ENCODE data around the gene NEDD4L. TPM values are rescaled to one million over a fixed set of nuclear protein-coding genes. Genes with fewer than 3 reads are reported as not detected.
A peak's percentile ranks its signal among the peaks of the same experiment; 100 is the strongest.

The NEDD4L gene
- total RNA-seq, 1 experiment from 2014 or later: 108 TPM

DNA sequence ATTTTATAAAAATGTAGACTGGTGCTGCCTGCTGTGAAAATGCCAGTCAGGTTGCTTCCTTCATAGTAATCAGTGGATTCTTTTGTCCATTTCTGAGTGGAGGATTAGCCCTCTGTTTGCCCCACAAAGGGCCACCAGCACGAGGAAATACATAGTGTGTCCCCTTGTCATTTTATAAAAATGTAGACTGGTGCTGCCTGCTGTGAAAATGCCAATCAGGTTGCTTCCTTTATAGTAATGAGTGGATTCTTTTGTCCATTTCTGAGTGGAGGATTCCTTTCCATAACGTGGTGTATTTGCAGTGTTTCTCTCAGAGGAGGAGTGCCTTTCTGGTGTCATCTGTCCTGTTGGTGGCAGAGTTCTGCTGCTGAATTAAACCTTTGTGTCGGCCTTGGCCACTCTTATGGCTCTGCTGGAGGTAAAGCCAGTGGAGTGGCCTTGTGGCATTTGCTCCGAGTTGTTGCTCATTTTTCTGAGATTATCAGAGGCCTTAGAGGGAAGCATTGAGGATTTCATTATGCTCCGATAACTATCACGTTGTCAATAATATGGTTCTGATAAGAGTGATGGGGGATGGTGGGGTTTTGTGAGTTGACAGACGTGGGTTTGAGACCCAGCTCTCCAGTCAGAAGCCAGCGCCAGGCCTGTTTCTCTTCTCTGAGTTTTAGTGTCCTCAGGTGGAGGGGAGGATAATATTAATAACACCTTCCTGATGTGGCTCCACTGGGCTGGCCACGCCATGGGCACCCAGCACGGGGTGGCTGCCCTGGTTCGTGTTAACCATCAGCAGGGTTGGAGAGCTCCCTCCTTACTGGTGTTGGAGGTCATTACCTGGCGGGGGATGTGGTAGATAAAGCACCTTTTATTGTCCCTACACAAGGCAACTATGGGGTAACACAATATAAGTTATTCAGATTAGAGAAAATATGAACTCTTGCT, 96.6 kb downstream of the NEDD4L start:
- ChIA-PET POLR2A (interaction anchor here (0.6 kb wide), 1 partner anchor 15 kb away, joined by 3 read pairs; no protein-coding TSS in a partner anchor), CTCF (interaction anchor here (0.6 to 1.8 kb wide), 4 partner anchors 33 to 1435 kb away, joined by 3 to 4 read pairs (median 4); partner anchors contain the start of gene NEDD4L)
- Mint-ChIP-seq H3K4me1 (ENCODE audit: insufficient read depth, unreplicated experiment) (peaks cover 3% of the 10 kb centered on the region), H3K36me3 (ENCODE audit: insufficient read depth, unreplicated experiment) (no peaks in the 10 kb centered on the region), H3K9me3 (ENCODE audit: unreplicated experiment) (no peaks in the 10 kb centered on the region), H3K27me3 (ENCODE audit: insufficient read depth, unreplicated experiment) (no peaks in the 10 kb centered on the region), H3K4me3 (ENCODE audit: unreplicated experiment) (no peak overlapping the region), H3K27ac (ENCODE audit: low read depth, unreplicated experiment) (peak overlapping the region; percentile 27)
- TF ChIP-seq CTCF (IDR thresholded peaks at IDR 0.05; ENCODE audit: unreplicated experiment): peak; percentile 6
- no peak for DNase-seq (ENCODE audit: unreplicated experiment)
- BruUV-seq (replicated peaks): no TSS peak
- intact Hi-C loops (cut with micrococcal nuclease): no loop called here

DNA sequence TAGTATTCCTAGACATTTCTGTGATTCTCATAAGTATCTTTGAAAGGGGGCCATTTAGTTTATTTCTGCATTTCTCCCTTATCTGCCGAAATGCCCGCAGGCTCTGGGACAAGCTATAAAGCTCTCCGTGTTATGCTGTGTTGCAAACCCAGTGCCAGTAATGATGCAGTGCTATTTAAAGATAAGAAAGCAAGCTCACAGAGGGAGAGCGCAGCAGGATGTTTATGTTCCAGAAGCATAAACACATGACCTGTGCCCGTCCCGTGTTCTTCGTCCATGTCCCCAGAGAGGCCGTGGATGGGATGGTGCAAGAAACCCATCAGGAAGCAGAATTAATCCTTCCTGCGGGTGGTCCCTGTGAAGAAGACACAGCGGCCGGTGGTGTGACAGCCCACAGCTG, 99.4 kb downstream of the NEDD4L start:
- Mint-ChIP-seq H3K27me3 (ENCODE audit: insufficient read depth, unreplicated experiment) (no peaks in the 10 kb centered on the region), H3K4me3 (ENCODE audit: unreplicated experiment) (no peak overlapping the region), H3K4me1 (ENCODE audit: insufficient read depth, unreplicated experiment) (peaks cover 3% of the 10 kb centered on the region), H3K9me3 (ENCODE audit: unreplicated experiment) (no peaks in the 10 kb centered on the region), H3K36me3 (ENCODE audit: insufficient read depth, unreplicated experiment) (no peaks in the 10 kb centered on the region), H3K27ac (ENCODE audit: low read depth, unreplicated experiment) (no peak overlapping the region)
- ChIA-PET POLR2A (interaction anchor here (0.6 to 1.5 kb wide), 5 partner anchors 8 to 99 kb away, joined by 3 read pairs; no protein-coding TSS in a partner anchor), CTCF (interaction anchor here (0.6 to 1.6 kb wide), 5 partner anchors 10 to 184 kb away, joined by 3 to 6 read pairs (median 3); no protein-coding TSS in a partner anchor)
- intact Hi-C loops (cut with micrococcal nuclease): no loop called here
- no TSS peak for BruUV-seq (replicated peaks)
- no peak for DNase-seq (ENCODE audit: unreplicated experiment)
- no peak for TF ChIP-seq CTCF (IDR thresholded peaks at IDR 0.05; ENCODE audit: unreplicated experiment)

DNA sequence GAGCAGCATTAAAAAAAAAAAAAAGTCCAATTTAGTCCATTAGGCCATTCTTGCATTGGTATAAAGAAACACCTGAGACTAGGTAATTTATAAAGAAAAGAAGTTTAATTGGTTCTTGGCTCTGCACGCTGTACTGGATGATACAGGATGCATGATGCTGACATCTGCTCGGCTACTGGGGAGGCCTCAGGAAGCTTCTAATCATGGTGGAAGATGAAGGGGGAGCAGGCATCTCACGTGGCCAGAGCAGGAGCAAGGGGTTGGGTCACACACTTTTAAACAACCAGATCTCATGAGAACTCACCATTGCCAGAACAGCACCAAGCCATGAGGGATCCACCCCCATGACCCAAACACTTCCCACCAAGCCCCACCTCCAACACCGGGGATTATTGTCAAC, 100.1 kb downstream of the NEDD4L start:
- intact Hi-C loops (cut with micrococcal nuclease): no loop called here
- H3K9me3 Mint-ChIP-seq (ENCODE audit: unreplicated experiment): no peaks in the 10 kb centered on the region
- no peak for TF ChIP-seq CTCF (IDR thresholded peaks at IDR 0.05; ENCODE audit: unreplicated experiment)
- H3K36me3 Mint-ChIP-seq (ENCODE audit: insufficient read depth, unreplicated experiment): no peaks in the 10 kb centered on the region
- DNase-seq (ENCODE audit: unreplicated experiment): no peak
- no TSS peak for BruUV-seq (replicated peaks)
- no peaks in the 10 kb centered on the region for H3K27me3 Mint-ChIP-seq (ENCODE audit: insufficient read depth, unreplicated experiment)
- ChIA-PET CTCF (interaction anchor here (0.6 to 1.2 kb wide), 4 partner anchors 11 to 34 kb away, joined by 3 to 4 read pairs (median 3); no protein-coding TSS in a partner anchor), POLR2A (interaction anchor here (1.2 to 1.3 kb wide), 2 partner anchors 8 to 98 kb away, joined by 3 read pairs; no protein-coding TSS in a partner anchor)
- H3K4me1 Mint-ChIP-seq (ENCODE audit: insufficient read depth, unreplicated experiment): no peaks in the 10 kb centered on the region
- H3K27ac Mint-ChIP-seq (ENCODE audit: low read depth, unreplicated experiment): no peak overlapping the region
- H3K4me3 Mint-ChIP-seq (ENCODE audit: unreplicated experiment): no peak overlapping the region

- intact Hi-C loops (cut with micrococcal nuclease): no loop called here
- H3K4me1 Mint-ChIP-seq (ENCODE audit: insufficient read depth, unreplicated experiment): no peaks in the 10 kb centered on the region
- CTCF ChIA-PET: interaction anchor here (0.8 to 3.1 kb wide), 2 partner anchors 9 to 23 kb away, joined by 4 to 14 read pairs; no protein-coding TSS in a partner anchor
- no peak for TF ChIP-seq CTCF (IDR thresholded peaks at IDR 0.05; ENCODE audit: unreplicated experiment)
- POLR2A ChIA-PET: interaction anchor here (1.2 kb wide), 1 partner anchor 9 kb away, joined by 3 read pairs; no protein-coding TSS in a partner anchor
- no peaks in the 10 kb centered on the region for H3K27me3 Mint-ChIP-seq (ENCODE audit: insufficient read depth, unreplicated experiment)
- no peak for DNase-seq (ENCODE audit: unreplicated experiment)
- no TSS peak for BruUV-seq (replicated peaks)
- H3K4me3 Mint-ChIP-seq (ENCODE audit: unreplicated experiment): no peak overlapping the region
- H3K9me3 Mint-ChIP-seq (ENCODE audit: unreplicated experiment): no peaks in the 10 kb centered on the region
- H3K36me3 Mint-ChIP-seq (ENCODE audit: insufficient read depth, unreplicated experiment): no peaks in the 10 kb centered on the region
- H3K27ac Mint-ChIP-seq (ENCODE audit: low read depth, unreplicated experiment): no peak overlapping the region
Observed at GRCh38 chr18:58144671-58145285, 100.8 kb downstream of the NEDD4L start.

Measured in MCF 10A (cell line).